PC-3 (cell line): ENCODE data around the gene PRPH2. TPM values are rescaled to one million over a fixed set of nuclear protein-coding genes. Genes with fewer than 3 reads are reported as not detected.

ENCODE experiments used
- ATAC-seq: fragments of 200-7000 bp; cut with Tn5 transposase; 2 replicates; pipeline ENCODE4 v1.9.1; 2020; ENCODE audit warnings: mild to moderate bottlenecking, moderate library complexity
- BruUV-seq: library from RNA; stranded (reverse); fragments of 400-500 nt; replicated peaks from 2 replicates; lab custom pipeline; 2021; lab: Mats Ljungman, UMichigan
- CTCF ChIA-PET: fragments of 300-600 bp; sonication (Branson Sonifier 250); formaldehyde crosslinking; loops from one replicate; lab custom pipeline; 2022; ENCODE audit warnings: antibody characterized with exemption; lab: Charles Lee
- POLR2A ChIA-PET: fragments of 300-600 bp; sonication (Branson Sonifier 250); formaldehyde crosslinking; loops from one replicate; lab custom pipeline; 2022; ENCODE audit warnings: antibody characterized with exemption; ENCODE audit not compliant: unreplicated experiment; lab: Charles Lee
- DNase-seq: peaks from one replicate; pipeline ENCODE4 v3.0.0-alpha.2; 2015
- H2AFZ ChIP-seq: fragments of 300-600 bp; sonication (generic); 2 replicates; pipeline ENCODE4 v1.6.0; 2016; ENCODE audit warnings: antibody characterized with exemption, low read length
- H3F3A ChIP-seq: fragments of 300-600 bp; sonication (generic); one replicate; pipeline ENCODE4 v1.6.0; 2017; ENCODE audit warnings: antibody characterized with exemption, low read length, control low read depth, mild to moderate bottlenecking; ENCODE audit not compliant: unreplicated experiment
- H3K27ac ChIP-seq: fragments of 300-600 bp; sonication (generic); 2 replicates; pipeline ENCODE4 v1.5.1; 2016; ENCODE audit warnings: mild to moderate bottlenecking, low read length
- H3K27me3 ChIP-seq: fragments of 300-600 bp; sonication (generic); 2 replicates; pipeline ENCODE4 v1.6.1; 2016; ENCODE audit warnings: low read length, mixed read lengths
- H3K36me3 ChIP-seq: fragments of 300-600 bp; sonication (generic); 2 replicates; pipeline ENCODE4 v1.6.1; 2016; ENCODE audit warnings: low read depth, mixed run types, low read length, mixed read lengths
- H3K4me1 ChIP-seq: fragments of 300-600 bp; sonication (generic); 2 replicates; pipeline ENCODE4 v1.5.1; 2016; ENCODE audit warnings: low read length; ENCODE audit not compliant: insufficient read depth
- H3K4me2 ChIP-seq: fragments of 300-600 bp; sonication (generic); 2 replicates; pipeline ENCODE4 v1.6.0; 2016; ENCODE audit warnings: low read length
- H3K4me3 ChIP-seq: fragments of 300-600 bp; sonication (generic); 2 replicates; pipeline ENCODE4 v1.5.1; 2016; ENCODE audit warnings: mild to moderate bottlenecking, low read length, mixed read lengths
- H3K79me2 ChIP-seq: fragments of 300-600 bp; sonication (generic); 2 replicates; pipeline ENCODE4 v1.6.1; 2017; ENCODE audit warnings: low read length, mixed read lengths
- H3K9ac ChIP-seq: fragments of 300-600 bp; sonication (generic); 2 replicates; pipeline ENCODE4 v1.6.0; 2016; ENCODE audit warnings: mild to moderate bottlenecking, low read length
- H3K9me2 ChIP-seq: fragments of 300-600 bp; sonication (generic); replicated peaks from 2 replicates; pipeline ENCODE4 v1.6.1; 2016; ENCODE audit warnings: mixed run types, low read length, mixed read lengths
- H3K9me3 ChIP-seq: fragments of 300-600 bp; sonication (generic); 2 replicates; pipeline ENCODE4 v1.6.1; 2016; ENCODE audit warnings: low read length, mixed read lengths
- H4K20me1 ChIP-seq: fragments of 300-600 bp; sonication (generic); 2 replicates; pipeline ENCODE4 v1.6.1; 2016; ENCODE audit warnings: low read length, mixed read lengths
- EZH2 ChIP-seq: fragments of 300-600 bp; sonication (generic); IDR thresholded peaks from one replicate; pipeline ENCODE4 v1.6.1; 2017; ENCODE audit warnings: antibody characterized with exemption, mild to moderate bottlenecking, low read length; ENCODE audit not compliant: unreplicated experiment
- EZH2phosphoT487 ChIP-seq: fragments of 300-600 bp; sonication (generic); IDR thresholded peaks from 2 replicates; pipeline ENCODE4 v1.6.1; 2018; ENCODE audit warnings: mild to moderate bottlenecking, antibody characterized with exemption, low read length, borderline replicate concordance
- intact Hi-C: fragments of 100-400 bp; cut with micrococcal nuclease; formaldehyde crosslinking; loops from 2 replicates; pipeline ENCODE4 v1.9.0; 2023
- total RNA-seq: library from RNA; depleted of rRNA; stranded (reverse); fragments of >200 nt; gene quantifications from 2 replicates; pipeline ENCODE4 v1.2.3, GENCODE V29; 2014
- TF ChIP-seq, protein P1 (sequence below): fragments of 300-600 bp; sonication (generic); conservative IDR thresholded peaks from 2 replicates; pipeline ENCODE4 v1.5.1; 2017; ENCODE audit warnings: antibody characterized with exemption, low read depth, mild to moderate bottlenecking, low read length

The PRPH2 gene
- total RNA-seq, 1 experiment from 2014 or later, result not detected

- no peak for TF ChIP-seq EZH2phosphoT487
- TF ChIP-seq EZH2, result no peak
- TF ChIP-seq, protein P1, sequence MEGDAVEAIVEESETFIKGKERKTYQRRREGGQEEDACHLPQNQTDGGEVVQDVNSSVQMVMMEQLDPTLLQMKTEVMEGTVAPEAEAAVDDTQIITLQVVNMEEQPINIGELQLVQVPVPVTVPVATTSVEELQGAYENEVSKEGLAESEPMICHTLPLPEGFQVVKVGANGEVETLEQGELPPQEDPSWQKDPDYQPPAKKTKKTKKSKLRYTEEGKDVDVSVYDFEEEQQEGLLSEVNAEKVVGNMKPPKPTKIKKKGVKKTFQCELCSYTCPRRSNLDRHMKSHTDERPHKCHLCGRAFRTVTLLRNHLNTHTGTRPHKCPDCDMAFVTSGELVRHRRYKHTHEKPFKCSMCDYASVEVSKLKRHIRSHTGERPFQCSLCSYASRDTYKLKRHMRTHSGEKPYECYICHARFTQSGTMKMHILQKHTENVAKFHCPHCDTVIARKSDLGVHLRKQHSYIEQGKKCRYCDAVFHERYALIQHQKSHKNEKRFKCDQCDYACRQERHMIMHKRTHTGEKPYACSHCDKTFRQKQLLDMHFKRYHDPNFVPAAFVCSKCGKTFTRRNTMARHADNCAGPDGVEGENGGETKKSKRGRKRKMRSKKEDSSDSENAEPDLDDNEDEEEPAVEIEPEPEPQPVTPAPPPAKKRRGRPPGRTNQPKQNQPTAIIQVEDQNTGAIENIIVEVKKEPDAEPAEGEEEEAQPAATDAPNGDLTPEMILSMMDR, result no peak
These were observed 24.2 kb downstream of the PRPH2 start for GRCh38 chr6:42698217-42698616.

DNA sequence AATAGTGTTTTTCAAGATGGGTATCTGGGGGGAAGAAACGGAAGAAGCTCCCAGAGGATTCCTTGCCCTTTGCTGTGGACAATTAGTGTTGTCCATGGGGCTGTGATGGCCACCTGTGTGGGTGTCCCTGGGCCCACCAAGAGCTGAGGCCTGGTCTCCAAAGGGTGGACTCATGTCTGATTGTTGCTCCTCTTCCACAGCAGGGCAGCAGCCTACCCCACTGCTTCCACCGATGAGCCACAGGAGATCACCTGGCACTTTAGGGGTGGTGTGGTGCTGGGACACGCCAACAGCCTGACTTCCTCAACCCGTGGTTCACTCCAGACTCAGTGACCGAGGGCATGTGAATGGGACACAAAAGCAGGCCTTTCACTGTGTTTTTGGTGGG lies 25.1 kb downstream of the PRPH2 start:
- H3K4me3 ChIP-seq, result no peak overlapping the region
- H2AFZ ChIP-seq, result no peak overlapping the region
- no peaks in the 10 kb centered on the region for H3K27me3 ChIP-seq
- BruUV-seq, result no TSS peak
- H3K9me3 ChIP-seq, result no peaks in the 10 kb centered on the region
- no peak overlapping the region for H3K4me2 ChIP-seq
- no peaks in the 10 kb centered on the region for H3K79me2 ChIP-seq
- DNase-seq, result no peak
- ChIA-PET CTCF (no interaction called here), POLR2A (no interaction called here)
- H3K9ac ChIP-seq, result no peak overlapping the region
- no peak for ATAC-seq
- no peaks in the 10 kb centered on the region; the same call in 1 of the 2 replicates for H3K36me3 ChIP-seq
- H3F3A ChIP-seq, result no peaks in the 10 kb centered on the region
- H3K4me1 ChIP-seq, result peaks cover 6% of the 10 kb centered on the region
- intact Hi-C loops, result no loop called here
- H3K9me2 ChIP-seq, result no peaks in the 10 kb centered on the region
- no peaks in the 10 kb centered on the region for H4K20me1 ChIP-seq
- TF ChIP-seq EZH2phosphoT487 (no peak), EZH2 (no peak)
- TF ChIP-seq, protein P1, result no peak
- H3K27ac ChIP-seq, result no peak overlapping the region

More at GRCh38 chr6:42698217-42698616, 24.2 kb downstream of the PRPH2 start:
- Histone ChIP-seq H3K9me2 (no peaks in the 10 kb centered on the region), H2AFZ (no peak overlapping the region), H3K9ac (no peak overlapping the region), H3K27ac (no peak overlapping the region), H3K9me3 (no peaks in the 10 kb centered on the region), H3K36me3 (no peaks in the 10 kb centered on the region), H3K79me2 (no peaks in the 10 kb centered on the region), H4K20me1 (no peaks in the 10 kb centered on the region), H3K4me1 (peaks cover 8% of the 10 kb centered on the region), H3F3A (no peaks in the 10 kb centered on the region), H3K27me3 (no peaks in the 10 kb centered on the region), H3K4me3 (no peak overlapping the region), H3K4me2 (no peak overlapping the region)
- ATAC-seq, result no peak
- no peak for DNase-seq
- CTCF ChIA-PET, result interaction anchor here (0.7 kb wide), 1 partner anchor 28 kb away, joined by 6 read pairs; no protein-coding TSS in a partner anchor
- POLR2A ChIA-PET, result interaction anchor here (0.7 kb wide), 1 partner anchor 32 kb away, joined by 9 read pairs; no protein-coding TSS in a partner anchor
- intact Hi-C loops, result no loop called here
- no TSS peak for BruUV-seq

DNA sequence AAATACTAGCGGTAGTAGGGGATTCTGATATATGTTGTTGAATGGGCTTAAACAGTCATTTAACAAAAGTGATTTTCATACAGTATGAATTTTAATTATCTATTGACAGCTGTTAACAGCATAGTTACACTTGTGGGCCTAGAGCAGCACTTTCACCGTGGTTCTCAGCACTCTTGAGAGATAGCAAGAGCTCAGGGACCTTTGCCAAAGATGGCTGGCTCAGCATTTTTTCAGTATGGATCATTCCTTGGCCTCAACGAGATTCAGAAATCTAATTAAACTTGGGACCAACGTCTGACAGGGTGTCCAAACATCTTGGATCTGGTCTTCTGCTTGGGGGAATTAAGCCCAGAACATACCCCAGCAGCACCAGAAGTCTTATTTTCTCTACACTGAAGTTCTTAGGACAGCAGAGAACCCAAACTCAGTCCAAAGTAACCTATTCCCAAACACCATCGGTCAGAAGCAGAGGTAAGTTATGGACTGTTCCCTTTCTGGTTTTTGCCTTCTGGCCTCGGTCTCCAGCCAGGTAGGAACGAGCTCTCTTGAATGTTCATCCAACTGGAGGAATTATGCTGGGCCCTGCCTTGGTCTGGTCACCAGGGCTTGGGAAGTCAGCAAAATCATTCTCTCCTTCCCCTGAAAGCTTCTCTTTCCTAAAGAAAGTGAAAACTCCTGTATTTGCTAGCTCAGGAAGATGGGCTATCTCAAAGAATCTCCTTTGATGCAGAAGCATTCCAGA lies 25.7 kb downstream of the PRPH2 start:
- Histone ChIP-seq H3K4me2 (no peak overlapping the region), H4K20me1 (no peaks in the 10 kb centered on the region), H2AFZ (no peak overlapping the region), H3F3A (no peaks in the 10 kb centered on the region), H3K9me3 (no peaks in the 10 kb centered on the region), H3K4me3 (no peak overlapping the region), H3K79me2 (no peaks in the 10 kb centered on the region), H3K27ac (no peak overlapping the region), H3K4me1 (peaks cover under 1% of the 10 kb centered on the region; the same call in 1 of the 2 replicates), H3K9ac (no peak overlapping the region), H3K9me2 (no peaks in the 10 kb centered on the region), H3K36me3 (no peaks in the 10 kb centered on the region; the same call in 1 of the 2 replicates), H3K27me3 (no peaks in the 10 kb centered on the region)
- intact Hi-C loops, result no loop called here
- BruUV-seq, result no TSS peak
- ATAC-seq (no peak), DNase-seq (no peak)
- TF ChIP-seq EZH2phosphoT487, result no peak
- TF ChIP-seq, protein P1, result no peak
- no peak for TF ChIP-seq EZH2
- POLR2A ChIA-PET, result no interaction called here
- CTCF ChIA-PET, result no interaction called here
